ENCODE results near the gene GAS7.

The GAS7 gene

GRCh38 chr17:10187456-10187855, 10.9 kb downstream of the GAS7 start:
- no peak for DNase-seq (ENCODE audit: low read depth)
- no peak overlapping the region for H3K4me3 ChIP-seq (ENCODE audit: control insufficient read depth, low read depth, low read length)
- no peak for TF ChIP-seq CTCF (IDR thresholded peaks at IDR 0.05; ENCODE audit: control insufficient read depth, insufficient read depth, low read depth, low read length, missing control alignments)

- no peak for TF ChIP-seq CTCF (IDR thresholded peaks at IDR 0.05; ENCODE audit: control insufficient read depth, insufficient read depth, low read depth, low read length, missing control alignments)
These were observed 11.5 kb downstream of the GAS7 start for GRCh38 chr17:10186771-10187410.

GRCh38 chr17:10183931-10184930, 14.2 kb downstream of the GAS7 start:
- no peak overlapping the region for H3K4me3 ChIP-seq (ENCODE audit: control insufficient read depth, low read depth, low read length)
- DNase-seq (ENCODE audit: low read depth) = no peak
- TF ChIP-seq CTCF (IDR thresholded peaks at IDR 0.05; ENCODE audit: control insufficient read depth, insufficient read depth, low read depth, low read length, missing control alignments) = no peak

More at GRCh38 chr17:10186771-10187410, 11.5 kb downstream of the GAS7 start:
- no peak overlapping the region for H3K4me3 ChIP-seq (ENCODE audit: control insufficient read depth, low read depth, low read length)
- DNase-seq (ENCODE audit: low read depth) = no peak

GRCh38 chr17:10182785-10183184, 15.6 kb downstream of the GAS7 start:
- DNase-seq (ENCODE audit: low read depth) = no peak
- no peak for TF ChIP-seq CTCF (IDR thresholded peaks at IDR 0.05; ENCODE audit: control insufficient read depth, insufficient read depth, low read depth, low read length, missing control alignments)
- H3K4me3 ChIP-seq (ENCODE audit: control insufficient read depth, low read depth, low read length) = no peak overlapping the region

GRCh38 chr17:10178506-10178991, 19.9 kb downstream of the GAS7 start:
- no peak for DNase-seq (ENCODE audit: low read depth)
- TF ChIP-seq CTCF (IDR thresholded peaks at IDR 0.05; ENCODE audit: control insufficient read depth, insufficient read depth, low read depth, low read length, missing control alignments) = no peak
- no peak overlapping the region for H3K4me3 ChIP-seq (ENCODE audit: control insufficient read depth, low read depth, low read length)

GRCh38 chr17:10177913-10178505, 20.4 kb downstream of the GAS7 start:
- no peak overlapping the region for H3K4me3 ChIP-seq (ENCODE audit: control insufficient read depth, low read depth, low read length)
- DNase-seq (ENCODE audit: low read depth) = no peak
- TF ChIP-seq CTCF (IDR thresholded peaks at IDR 0.05; ENCODE audit: control insufficient read depth, insufficient read depth, low read depth, low read length, missing control alignments) = no peak

All from AG09309 (cell line).